NB4 (cell line): ENCODE data around the gene RAB3IL1.

Experiments
- DNase-seq: peaks from one replicate; pipeline ENCODE4 v3.0.0; 2010; ENCODE audit warnings: low read depth
- H3K4me3 ChIP-seq: one replicate; pipeline ENCODE4 v1.5.1; 2011; ENCODE audit warnings: mild to moderate bottlenecking, low read depth, low read length, moderate library complexity
- MYC ChIP-seq: IDR thresholded peaks from 2 replicates; pipeline ENCODE4 v1.6.1; 2011; ENCODE audit warnings: low read depth, low read length
- POLR2A ChIP-seq: IDR thresholded peaks from 2 replicates; pipeline ENCODE4 v1.6.1; 2011; ENCODE audit warnings: mild to moderate bottlenecking; ENCODE audit not compliant: insufficient read length; ENCODE audit errors: extremely low read depth
- TF ChIP-seq, protein P1 (sequence below): IDR thresholded peaks from one replicate; pipeline ENCODE4 v1.5.1; 2012; ENCODE audit warnings: low read depth, low read length
- TF ChIP-seq, protein P2 (sequence below): IDR thresholded peaks from 2 replicates; pipeline ENCODE4 v1.6.1; 2011; ENCODE audit warnings: low read depth, low read length

Gene RAB3IL1

DNA sequence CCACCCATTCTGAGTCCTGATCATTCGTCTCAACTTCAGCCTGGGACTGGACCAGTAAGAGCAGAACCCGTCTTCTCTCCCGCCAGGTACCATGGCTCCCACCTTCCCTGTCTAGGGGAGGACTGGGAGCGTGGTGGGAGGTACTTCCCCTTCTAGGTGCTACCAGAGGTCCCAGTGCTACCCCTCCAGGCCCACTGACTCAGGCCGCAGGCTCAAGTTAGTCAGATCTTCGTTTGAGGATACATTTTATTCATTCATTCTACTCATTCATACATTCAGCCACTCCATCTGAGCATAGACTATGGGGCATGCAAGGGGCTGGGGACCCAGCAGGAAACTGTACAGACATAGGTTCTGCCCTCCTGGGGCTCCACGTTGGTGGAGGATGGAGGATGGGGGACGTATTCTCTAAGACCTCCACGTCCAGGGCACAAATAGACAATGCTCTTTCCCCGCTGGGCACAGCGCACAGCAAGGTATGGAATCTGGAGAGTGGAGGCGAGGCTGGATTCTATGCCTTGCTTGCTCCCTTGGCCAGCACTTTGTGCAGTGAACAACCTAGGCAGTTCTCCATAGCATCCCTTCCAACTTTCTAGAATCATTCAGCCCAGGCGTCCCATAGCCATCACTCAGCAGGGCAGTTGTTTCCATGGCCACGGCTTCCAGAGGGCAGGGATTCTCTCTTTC, 1.0 kb upstream of the RAB3IL1 start:
- DNase-seq, result no peak
- H3K4me3 ChIP-seq, result no peak overlapping the region
- TF ChIP-seq MYC (no peak), POLR2A (no peak)
- TF ChIP-seq, protein P1, sequence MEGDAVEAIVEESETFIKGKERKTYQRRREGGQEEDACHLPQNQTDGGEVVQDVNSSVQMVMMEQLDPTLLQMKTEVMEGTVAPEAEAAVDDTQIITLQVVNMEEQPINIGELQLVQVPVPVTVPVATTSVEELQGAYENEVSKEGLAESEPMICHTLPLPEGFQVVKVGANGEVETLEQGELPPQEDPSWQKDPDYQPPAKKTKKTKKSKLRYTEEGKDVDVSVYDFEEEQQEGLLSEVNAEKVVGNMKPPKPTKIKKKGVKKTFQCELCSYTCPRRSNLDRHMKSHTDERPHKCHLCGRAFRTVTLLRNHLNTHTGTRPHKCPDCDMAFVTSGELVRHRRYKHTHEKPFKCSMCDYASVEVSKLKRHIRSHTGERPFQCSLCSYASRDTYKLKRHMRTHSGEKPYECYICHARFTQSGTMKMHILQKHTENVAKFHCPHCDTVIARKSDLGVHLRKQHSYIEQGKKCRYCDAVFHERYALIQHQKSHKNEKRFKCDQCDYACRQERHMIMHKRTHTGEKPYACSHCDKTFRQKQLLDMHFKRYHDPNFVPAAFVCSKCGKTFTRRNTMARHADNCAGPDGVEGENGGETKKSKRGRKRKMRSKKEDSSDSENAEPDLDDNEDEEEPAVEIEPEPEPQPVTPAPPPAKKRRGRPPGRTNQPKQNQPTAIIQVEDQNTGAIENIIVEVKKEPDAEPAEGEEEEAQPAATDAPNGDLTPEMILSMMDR, result no peak
- TF ChIP-seq, protein P2, sequence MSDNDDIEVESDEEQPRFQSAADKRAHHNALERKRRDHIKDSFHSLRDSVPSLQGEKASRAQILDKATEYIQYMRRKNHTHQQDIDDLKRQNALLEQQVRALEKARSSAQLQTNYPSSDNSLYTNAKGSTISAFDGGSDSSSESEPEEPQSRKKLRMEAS, result no peak

DNA sequence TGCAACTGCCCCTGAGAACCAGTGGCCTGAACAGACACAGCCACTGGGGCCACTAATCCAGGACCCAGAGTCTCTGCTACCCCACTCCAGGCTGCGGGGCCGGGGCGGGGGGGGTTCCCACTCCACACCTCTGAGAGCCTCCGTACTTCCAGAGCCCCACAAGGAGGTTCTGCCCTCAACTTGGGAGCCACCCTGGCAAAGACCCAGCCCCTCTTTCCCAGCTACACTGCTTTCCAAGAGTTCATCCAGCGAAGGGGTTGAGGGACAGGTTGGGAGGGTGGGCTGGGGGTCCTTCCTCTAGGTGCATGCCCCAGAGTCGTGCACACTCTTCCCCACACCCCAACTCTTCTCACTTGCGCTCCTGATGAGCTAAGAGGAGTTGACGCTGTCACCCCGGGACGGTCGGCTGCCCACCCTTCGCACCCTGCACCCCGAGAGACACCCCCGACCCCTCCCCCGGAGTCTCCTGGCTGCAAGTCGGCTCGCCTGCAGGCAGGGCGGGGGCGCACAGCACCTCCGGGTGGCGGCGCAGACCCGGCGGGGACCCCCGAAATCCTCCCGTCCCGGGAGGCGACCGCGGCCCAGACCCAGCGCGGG, 531 bp downstream of the RAB3IL1 start:
- DNase-seq, result no peak
- TF ChIP-seq MYC, result no peak
- TF ChIP-seq, protein P1, result no peak
- TF ChIP-seq POLR2A, result no peak
- TF ChIP-seq, protein P2, result no peak
- no peak overlapping the region for H3K4me3 ChIP-seq

DNA sequence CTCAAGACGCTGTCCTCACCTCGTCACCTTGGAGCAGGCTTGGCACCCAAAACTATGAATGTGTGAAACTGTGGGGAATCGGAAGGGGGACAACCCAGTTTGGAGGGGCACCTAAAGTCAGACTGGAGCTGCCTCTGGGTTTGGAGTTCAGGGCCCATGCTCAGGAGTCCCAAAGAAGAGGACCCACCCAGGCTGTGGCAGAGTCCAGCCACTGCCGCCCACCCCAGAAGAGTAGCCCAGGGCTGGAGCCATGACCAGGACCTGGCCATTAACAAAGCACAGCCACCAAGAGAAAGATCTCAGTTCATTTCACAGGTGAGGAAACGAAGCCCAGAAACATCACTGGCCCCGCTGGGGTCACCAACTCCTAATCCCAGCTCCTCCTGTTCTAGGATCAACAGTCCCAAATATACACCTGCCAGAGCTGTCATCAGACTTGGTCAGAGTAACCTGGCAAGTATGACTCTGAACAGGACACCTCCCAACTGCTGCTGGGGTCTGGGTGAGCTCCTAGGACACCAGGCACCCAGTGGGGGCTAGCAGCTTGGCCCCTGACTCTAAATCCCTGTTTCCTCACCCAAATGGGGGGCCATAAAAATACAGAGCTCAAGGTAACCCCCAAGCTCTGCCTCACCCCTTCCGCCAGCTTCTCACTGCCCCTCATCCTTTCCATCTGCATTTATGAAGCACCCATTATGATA, 2.7 kb downstream of the RAB3IL1 start:
- no peak for DNase-seq
- TF ChIP-seq, protein P2, result no peak
- TF ChIP-seq, protein P1, result no peak
- TF ChIP-seq MYC, result no peak
- TF ChIP-seq POLR2A, result no peak
- no peak overlapping the region for H3K4me3 ChIP-seq

DNA sequence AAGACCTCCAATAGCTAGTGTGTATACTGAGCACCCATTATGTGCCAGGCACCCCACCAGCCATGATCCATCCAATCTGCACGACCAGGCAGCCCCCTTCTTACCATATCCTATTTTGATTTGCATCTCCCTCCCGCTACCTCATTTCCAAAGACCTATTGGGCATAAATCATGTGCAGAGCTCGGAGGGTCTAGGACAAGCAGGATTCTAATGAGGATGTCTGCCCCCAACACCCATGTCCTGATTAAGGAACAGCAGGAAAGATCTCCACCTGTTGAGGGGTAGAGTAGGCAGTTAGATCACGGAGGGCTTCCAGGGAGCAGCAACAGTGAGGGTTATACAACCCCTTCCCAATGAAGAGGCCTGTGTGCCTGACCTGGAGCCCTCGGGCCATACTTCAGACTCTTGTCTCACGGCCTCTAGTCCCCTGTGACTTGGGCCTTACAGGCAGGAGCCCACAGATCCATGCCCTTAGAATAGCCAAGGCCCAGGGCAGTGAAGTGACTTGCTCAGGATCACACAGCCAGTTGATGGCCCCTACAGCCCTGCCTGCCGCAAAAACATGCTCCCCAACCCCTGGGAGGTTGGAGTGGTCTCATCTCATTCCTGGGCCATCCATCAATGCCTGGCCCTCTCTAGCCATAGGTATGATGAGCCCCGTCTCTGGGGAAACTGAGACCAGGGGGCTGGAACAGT, 3.5 kb downstream of the RAB3IL1 start:
- no peak for DNase-seq
- TF ChIP-seq, protein P2, result no peak
- no peak for TF ChIP-seq POLR2A
- no peak for TF ChIP-seq MYC
- TF ChIP-seq, protein P1, result no peak

DNA sequence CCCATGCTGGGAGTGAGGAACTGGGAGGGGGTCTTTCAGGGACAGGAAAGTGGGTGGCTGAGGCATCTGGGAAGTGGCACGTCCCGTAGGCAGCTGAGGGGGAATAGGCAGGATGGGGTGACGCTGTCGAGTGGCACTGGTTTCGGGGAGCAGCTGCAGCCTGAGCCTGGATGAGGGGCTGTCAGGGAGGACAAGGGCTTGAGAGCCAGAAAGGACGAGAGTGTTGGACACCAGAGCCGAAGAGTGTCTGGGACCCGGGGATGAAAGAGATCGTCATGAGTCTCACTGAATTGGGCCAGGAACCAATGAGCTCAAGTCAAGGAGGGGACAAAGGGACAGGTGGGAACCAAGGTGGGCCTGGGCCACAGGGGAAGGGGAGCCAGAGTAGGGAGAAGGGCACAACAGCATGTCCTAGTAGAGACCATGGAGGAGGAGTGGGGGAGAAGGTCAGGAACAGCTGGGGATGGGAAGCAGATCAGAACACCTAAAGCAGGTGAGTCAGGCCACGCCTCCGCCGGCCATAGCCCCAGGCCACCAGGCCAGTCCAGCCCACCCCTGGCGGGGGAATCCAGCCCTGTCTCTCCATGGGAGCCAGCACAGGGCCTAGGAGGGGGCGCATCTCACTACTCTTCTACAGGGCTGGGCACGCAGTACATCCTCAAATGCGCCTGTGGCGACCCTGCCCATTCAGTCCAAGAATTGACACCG, 4.2 kb downstream of the RAB3IL1 start:
- no peak overlapping the region for H3K4me3 ChIP-seq
- TF ChIP-seq, protein P2, result no peak
- TF ChIP-seq, protein P1, result no peak
- no peak for TF ChIP-seq POLR2A
- TF ChIP-seq MYC, result no peak
- DNase-seq, result no peak

More for the DNA sequence above, 3.5 kb downstream of the RAB3IL1 start:
- no peak overlapping the region for H3K4me3 ChIP-seq
